ENCODE measurements around the gene CREBZF.

DNA sequence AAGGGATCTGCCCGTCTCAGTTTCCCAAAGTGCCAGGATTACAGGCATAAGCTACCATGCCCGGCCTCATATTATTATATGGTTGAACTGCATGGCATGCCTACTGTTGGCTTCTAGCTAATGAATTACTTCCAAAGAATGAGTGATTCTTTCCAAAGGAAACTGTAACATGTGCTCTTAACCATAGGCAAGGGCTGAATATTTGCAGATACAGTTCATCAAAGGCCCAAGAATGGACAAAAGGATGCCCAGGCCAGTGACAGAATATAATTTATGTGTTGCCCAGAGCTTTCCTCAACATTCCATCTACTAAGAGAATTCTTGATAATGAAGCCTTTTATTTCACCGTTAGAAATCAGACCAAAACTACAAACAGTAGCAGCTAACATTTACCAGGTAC lies 48.0 kb upstream of the CREBZF start:
- TF ChIP-seq, protein P1, sequence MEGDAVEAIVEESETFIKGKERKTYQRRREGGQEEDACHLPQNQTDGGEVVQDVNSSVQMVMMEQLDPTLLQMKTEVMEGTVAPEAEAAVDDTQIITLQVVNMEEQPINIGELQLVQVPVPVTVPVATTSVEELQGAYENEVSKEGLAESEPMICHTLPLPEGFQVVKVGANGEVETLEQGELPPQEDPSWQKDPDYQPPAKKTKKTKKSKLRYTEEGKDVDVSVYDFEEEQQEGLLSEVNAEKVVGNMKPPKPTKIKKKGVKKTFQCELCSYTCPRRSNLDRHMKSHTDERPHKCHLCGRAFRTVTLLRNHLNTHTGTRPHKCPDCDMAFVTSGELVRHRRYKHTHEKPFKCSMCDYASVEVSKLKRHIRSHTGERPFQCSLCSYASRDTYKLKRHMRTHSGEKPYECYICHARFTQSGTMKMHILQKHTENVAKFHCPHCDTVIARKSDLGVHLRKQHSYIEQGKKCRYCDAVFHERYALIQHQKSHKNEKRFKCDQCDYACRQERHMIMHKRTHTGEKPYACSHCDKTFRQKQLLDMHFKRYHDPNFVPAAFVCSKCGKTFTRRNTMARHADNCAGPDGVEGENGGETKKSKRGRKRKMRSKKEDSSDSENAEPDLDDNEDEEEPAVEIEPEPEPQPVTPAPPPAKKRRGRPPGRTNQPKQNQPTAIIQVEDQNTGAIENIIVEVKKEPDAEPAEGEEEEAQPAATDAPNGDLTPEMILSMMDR (IDR thresholded peaks at IDR 0.05; ENCODE audit: low read length), result no peak
- no peak for TF ChIP-seq EZH2 (IDR thresholded peaks at IDR 0.05; ENCODE audit: borderline replicate concordance, low read length)
